Pulmonary artery endothelial cell (primary cell): Measurements from ENCODE around the gene CLTC. TPM values are rescaled to one million over a fixed set of nuclear protein-coding genes. Genes with fewer than 3 reads are reported as not detected.

ENCODE experiments used
- DNase-seq: peaks from one replicate; pipeline ENCODE4 v3.0.0-alpha.2; 2011; ENCODE audit warnings: low read depth, low spot score
- total RNA-seq: library from RNA; depleted of rRNA; stranded (reverse); fragments of >200 nt; gene quantifications from 2 replicates; pipeline ENCODE4 v1.2.3, GENCODE V29; 2014

The CLTC gene
- total RNA-seq, 1 donor from 2014 or later = 360 TPM

DNA sequence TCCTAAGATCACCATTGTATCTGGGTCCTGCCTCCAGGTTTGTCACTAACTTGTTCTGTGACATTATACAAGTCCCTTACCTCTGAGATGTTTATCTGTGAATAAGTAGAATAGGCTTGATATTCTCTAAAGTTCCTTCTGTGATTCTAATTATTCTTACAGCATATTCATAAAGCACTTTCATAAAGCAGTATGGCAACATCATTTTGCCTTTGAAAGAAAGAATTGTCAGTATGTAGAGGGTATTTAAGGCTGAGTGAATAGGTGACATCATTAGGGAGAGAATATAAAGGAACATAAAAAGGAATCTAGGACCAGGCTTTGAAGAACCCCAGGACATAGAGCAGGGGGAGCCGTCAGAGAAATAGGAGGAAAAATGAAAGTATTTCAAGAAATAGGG, 103.3 kb downstream of the CLTC start:
- no peak for DNase-seq

DNA sequence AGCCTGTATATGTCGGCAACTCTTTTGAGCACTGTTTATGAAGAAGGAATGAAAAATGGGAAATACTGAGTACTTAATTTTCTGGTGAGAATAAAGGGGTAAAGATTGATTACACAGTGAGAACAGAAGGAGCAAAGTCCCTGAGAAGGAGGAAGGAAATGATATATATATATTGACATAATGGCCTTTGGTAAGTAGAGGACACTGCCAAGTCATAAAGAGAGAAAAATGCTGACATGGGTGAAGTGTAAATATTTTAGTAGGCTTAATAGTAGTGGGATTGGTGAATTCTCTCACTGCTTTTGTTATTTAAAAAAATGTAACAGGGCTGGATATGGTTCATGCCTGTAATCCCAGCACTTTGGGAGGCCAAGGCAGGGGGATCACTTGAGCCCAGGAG, 103.9 kb downstream of the CLTC start:
- DNase-seq = no peak

DNA sequence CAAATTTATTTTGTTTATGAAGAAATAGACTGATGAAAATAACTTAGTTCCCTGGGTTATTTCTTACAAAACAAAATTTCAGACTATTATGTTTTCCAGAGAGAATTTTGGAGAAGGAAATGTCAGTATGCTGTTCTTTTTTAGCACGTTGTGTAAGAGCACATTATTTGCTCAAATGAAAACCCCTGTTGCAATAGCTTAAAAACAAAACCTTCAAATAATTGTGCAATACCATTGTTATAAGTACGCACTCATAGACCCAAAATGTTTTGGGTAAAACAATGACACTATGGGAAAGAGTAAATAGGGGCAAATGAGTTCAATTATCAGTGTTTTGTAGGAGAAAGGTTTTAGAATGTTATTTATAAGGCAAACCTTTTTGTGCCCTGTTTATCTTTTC, 106.0 kb downstream of the CLTC start:
- DNase-seq = no peak

DNA sequence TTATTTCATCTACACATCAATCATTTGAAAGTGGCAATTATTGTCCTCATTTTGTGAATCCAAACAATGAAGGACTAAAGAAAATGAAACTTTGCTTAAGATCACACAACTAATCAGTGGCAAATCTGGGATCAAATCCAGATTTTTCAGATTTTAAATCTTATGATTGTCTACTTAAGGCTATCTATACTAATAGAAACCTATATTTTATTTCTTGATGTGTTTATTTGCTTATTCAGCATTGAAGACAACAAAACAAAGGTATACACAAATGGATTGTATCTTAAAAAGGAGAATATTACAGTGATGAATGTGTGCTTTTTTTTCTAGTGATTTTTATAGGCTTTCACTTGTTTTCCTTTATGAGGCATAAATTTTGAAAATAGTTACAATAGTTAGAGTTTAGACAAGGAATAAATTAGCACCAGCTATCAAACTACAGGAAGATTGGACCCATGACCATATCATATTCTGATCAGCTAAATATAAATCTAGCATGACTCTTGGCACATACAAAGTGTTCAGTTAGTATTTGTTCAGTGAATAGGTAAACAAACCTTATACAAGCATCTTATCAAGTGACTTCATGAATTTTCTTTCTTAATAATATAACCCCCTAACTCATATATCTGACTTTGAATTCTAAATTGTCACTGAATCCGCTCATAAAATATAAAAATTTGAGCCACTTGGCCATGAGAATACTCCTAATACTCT, 108.3 kb downstream of the CLTC start:
- no peak for DNase-seq

DNA sequence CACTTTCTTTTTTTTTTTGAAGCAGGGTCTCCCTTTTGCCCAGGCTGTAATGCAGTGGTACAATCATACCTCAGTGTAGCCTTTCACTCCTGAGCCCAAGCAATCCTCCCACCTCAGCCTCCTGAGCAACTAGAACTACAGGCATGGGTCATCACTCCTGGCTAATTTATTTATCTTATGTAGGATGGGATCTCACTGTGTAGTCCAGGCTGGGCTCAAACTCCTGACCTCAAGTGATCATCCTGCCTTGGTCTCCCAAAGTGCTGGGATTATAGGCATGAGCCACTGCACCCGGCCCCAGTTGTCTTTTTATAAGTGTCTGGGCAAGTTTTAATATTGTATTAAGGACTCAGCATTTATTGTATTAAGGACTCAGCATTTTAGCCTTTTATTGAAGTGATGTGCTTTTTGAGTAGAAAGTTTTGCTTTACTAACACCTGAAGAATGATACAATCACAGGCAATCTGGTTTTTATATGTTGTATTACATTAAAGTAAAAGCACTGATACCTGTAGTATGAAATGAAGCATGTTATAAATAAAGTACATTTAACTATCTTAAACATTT, 110.7 kb downstream of the CLTC start:
- DNase-seq = no peak

DNA sequence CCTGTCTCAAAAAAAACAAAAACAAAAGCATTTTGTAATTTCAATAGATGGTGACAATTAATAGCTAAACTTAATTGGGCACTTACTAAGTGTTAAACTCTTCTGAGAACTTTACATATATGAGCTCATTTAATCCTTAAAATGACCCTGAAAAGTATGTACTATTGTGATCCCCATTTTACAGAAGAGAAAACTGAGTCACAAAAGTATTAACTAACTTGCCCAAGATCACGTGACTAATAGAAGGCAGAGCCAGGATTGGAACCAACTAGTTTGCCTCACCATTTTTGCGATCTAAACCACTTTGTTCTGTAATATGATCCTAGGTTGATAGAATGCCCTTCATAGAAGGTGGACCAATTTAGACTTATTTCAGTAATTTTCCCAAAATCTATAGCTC, 114.0 kb downstream of the CLTC start:
- DNase-seq = no peak

DNA sequence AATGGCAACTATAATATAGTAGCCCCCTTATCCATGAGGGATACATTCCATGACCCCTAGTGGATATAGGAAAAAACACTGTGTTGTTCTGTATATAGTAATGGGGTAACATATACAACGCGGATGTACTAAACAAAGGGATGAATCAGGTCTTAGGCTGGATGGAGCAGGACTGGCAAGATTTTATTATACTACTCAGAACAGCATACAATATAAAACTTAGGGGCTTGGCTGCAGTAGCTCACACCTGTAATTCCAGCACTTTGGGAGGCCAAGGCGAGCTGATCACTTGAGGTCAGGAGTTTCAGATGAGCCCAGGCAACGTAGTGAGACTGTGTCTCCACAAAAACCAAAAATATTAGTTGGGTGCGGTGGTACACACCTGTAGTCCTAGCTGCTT, 114.5 kb downstream of the CLTC start:
- DNase-seq = no peak

DNA sequence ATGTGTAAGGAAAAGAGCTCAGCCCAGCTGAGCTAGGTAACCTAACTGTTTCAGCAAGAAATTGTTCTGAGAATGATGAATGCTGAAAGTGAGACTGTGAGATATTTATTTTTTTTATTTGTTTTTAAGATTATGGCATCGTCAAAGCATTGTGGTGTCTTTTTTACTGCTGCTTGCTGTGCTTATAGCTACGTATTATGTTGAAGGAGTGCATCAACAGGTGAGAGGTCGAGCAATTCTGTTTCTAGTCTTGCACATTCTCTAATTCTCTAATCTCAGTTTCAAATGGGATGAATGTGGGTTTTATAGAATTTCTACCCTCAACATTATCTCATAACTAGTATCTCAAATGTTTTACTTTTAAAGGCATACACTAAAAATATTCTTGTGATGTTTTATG, 117.6 kb downstream of the CLTC start:
- DNase-seq = no peak

DNA sequence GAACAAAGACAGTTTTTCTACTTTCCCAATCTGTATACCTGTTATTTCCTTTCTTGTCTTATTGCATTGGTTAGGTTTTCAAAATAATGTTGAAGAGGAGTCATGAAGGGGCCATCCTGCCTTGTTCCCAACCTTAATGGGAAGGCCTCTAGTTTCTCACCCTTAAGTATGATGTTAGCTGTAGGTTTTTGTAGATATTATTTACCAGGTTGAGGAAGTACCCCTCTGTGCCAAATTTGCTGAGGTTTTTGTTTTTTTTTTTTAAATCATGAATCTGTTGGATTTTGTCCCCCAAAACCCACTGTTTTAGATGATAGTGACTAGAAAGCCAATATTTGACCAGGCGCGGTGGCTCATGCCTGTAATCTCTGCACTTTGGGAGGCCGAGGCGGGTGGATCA, 124.1 kb downstream of the CLTC start:
- no peak for DNase-seq

DNA sequence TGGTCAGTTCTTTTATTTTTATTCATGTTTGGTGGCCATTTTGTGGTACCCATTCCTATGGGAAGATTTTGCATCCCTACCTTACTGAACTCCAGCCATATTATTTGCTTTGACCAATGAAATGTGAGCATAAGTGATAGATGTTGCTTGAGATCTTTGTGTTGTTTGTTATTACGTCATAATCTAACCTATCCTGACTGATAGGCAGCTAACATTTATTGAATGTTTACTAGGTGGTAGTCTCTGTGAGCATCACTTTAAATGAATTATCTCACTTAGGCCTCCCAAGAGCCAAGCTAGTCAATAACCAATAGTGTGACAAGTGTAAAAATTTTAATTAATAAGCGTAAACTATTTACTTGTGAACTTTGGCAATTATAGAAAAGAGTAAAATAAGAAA, 125.3 kb downstream of the CLTC start:
- DNase-seq = no peak

Other genes with a start within 250 kb of the CLTC start
- 57.6 and 58.6 TPM in 2 replicates for gene DHX40, start 54.3 kb upstream of the CLTC start, total RNA-seq
- 52.5 and 53.0 TPM in 2 replicates for gene PTRH2, start 87.5 kb downstream of the CLTC start, total RNA-seq
- gene VMP1, start 87.8 kb downstream of the CLTC start, total RNA-seq = 132 and 197 TPM in 2 replicates